HepG2 (cell line): Measurements from ENCODE around the gene ACOT8. TPM values are rescaled to one million over a fixed set of nuclear protein-coding genes. Genes with fewer than 3 reads are reported as not detected.

Source experiments
- ARNTL ChIP-seq: sonication (generic); formaldehyde crosslinking; IDR thresholded peaks from 2 replicates; pipeline ENCODE4 v1.4.0; 2020; ENCODE audit warnings: mild to moderate bottlenecking, missing genetic modification reagents
- FIP1L1 ChIP-seq: fragments of 200-400 bp; formaldehyde crosslinking; IDR thresholded peaks from 2 replicates; pipeline ENCODE4 v1.6.1; 2018; ENCODE audit warnings: low read depth, mild to moderate bottlenecking, low read length, moderate library complexity, borderline replicate concordance; ENCODE audit not compliant: insufficient read depth
- JDP2 ChIP-seq: sonication (generic); formaldehyde crosslinking; IDR thresholded peaks from 2 replicates; pipeline ENCODE4 v1.8.1; 2022; ENCODE audit warnings: missing genetic modification reagents, borderline replicate concordance
- KAT7 ChIP-seq: IDR thresholded peaks from 2 replicates; pipeline ENCODE4 v1.6.1; 2018; ENCODE audit warnings: borderline replicate concordance, missing compliant biosample characterization
- KDM5A ChIP-seq: fragments of 200-600 bp; sonication (generic); IDR thresholded peaks from 2 replicates; pipeline ENCODE4 v1.7.0; 2018; ENCODE audit warnings: antibody characterized with exemption, mild to moderate bottlenecking, low read length, borderline replicate concordance
- MIXL1 ChIP-seq: IDR thresholded peaks from 2 replicates; pipeline ENCODE4 v1.6.1; 2016
- NFIB ChIP-seq: sonication (generic); formaldehyde crosslinking; IDR thresholded peaks from 2 replicates; pipeline ENCODE4 v1.9.0; 2021; ENCODE audit warnings: missing genetic modification reagents, mild to moderate bottlenecking, borderline replicate concordance
- ONECUT2 ChIP-seq: sonication (generic); formaldehyde crosslinking; IDR thresholded peaks from 2 replicates; pipeline ENCODE4 v1.4.0; 2020; ENCODE audit warnings: missing genetic modification reagents
- PAWR ChIP-seq: sonication (generic); formaldehyde crosslinking; IDR thresholded peaks from 2 replicates; pipeline ENCODE4 v1.4.0; 2020; ENCODE audit warnings: missing genetic modification reagents, mild to moderate bottlenecking, borderline replicate concordance
- ZBTB7A ChIP-seq: sonication (generic); formaldehyde crosslinking; IDR thresholded peaks from 2 replicates; pipeline ENCODE4 v1.8.0; 2022; ENCODE audit warnings: mild to moderate bottlenecking, missing genetic modification reagents
- ZMYM3 ChIP-seq: sonication (generic); formaldehyde crosslinking; IDR thresholded peaks from 2 replicates; pipeline ENCODE4 v1.5.1; 2020; ENCODE audit warnings: mild to moderate bottlenecking, missing genetic modification reagents
- ZNF121 ChIP-seq: sonication (generic); formaldehyde crosslinking; IDR thresholded peaks from 2 replicates; pipeline ENCODE4 v1.5.0; 2020; ENCODE audit warnings: mild to moderate bottlenecking, missing genetic modification reagents
- ZNF180 ChIP-seq: sonication (generic); formaldehyde crosslinking; IDR thresholded peaks from 2 replicates; pipeline ENCODE4 v1.4.0; 2020; ENCODE audit warnings: low read depth, missing genetic modification reagents, borderline replicate concordance
- ZNF205 ChIP-seq: IDR thresholded peaks from 2 replicates; pipeline ENCODE4 v1.6.1; 2018; ENCODE audit warnings: missing biosample characterization, missing genetic modification reagents
- ZNF251 ChIP-seq: sonication (generic); formaldehyde crosslinking; IDR thresholded peaks from 2 replicates; pipeline ENCODE4 v1.9.0; 2021; ENCODE audit warnings: mild to moderate bottlenecking, missing genetic modification reagents
- ZNF337 ChIP-seq: sonication (generic); formaldehyde crosslinking; IDR thresholded peaks from 2 replicates; pipeline ENCODE4 v1.5.1; 2020; ENCODE audit warnings: missing genetic modification reagents, low read depth, mild to moderate bottlenecking, borderline replicate concordance
- ZNF446 ChIP-seq: sonication (generic); formaldehyde crosslinking; IDR thresholded peaks from 2 replicates; pipeline ENCODE4 v1.5.0; 2020; ENCODE audit warnings: mild to moderate bottlenecking, missing genetic modification reagents
- ZNF510 ChIP-seq: sonication (generic); formaldehyde crosslinking; IDR thresholded peaks from 2 replicates; pipeline ENCODE4 v1.4.0; 2020; ENCODE audit warnings: low read depth, mild to moderate bottlenecking, missing genetic modification reagents
- ZNF543 ChIP-seq: sonication (generic); formaldehyde crosslinking; IDR thresholded peaks from 2 replicates; pipeline ENCODE4 v1.4.0; 2020; ENCODE audit warnings: mild to moderate bottlenecking, missing genetic modification reagents
- ZNF607 ChIP-seq: sonication (generic); formaldehyde crosslinking; IDR thresholded peaks from 2 replicates; pipeline ENCODE4 v1.5.1; 2020; ENCODE audit warnings: missing genetic modification reagents, mild to moderate bottlenecking, borderline replicate concordance
- ZNF7 ChIP-seq: IDR thresholded peaks from 2 replicates; pipeline ENCODE4 v1.6.1; 2016; ENCODE audit warnings: missing biosample characterization, missing genetic modification reagents
- polyA plus RNA-seq, 8 experiments: library from polyadenylated mRNA; depleted of rRNA in 3 of 8; stranded (reverse) in 7 of 8; unstranded in 1 of 8; fragments of >200 nt; fragmentation: Illumina TruSeq in 4 of 8; extraction: Trizol in 4 of 8; gene quantifications; 2 replicates each; pipeline versions ENCODE4 v1.2.1 to v1.2.3, GENCODE V29; 2011 to 2016; ENCODE audit warnings: low read depth in 4 of 8, missing spikeins in 1 of 8, mixed read lengths in 1 of 8; ENCODE audit not compliant: insufficient read depth in 1 of 8
- total RNA-seq, 5 experiments: library from RNA; depleted of rRNA; stranded (reverse); fragments of >200 nt; fragmentation: Illumina TruSeq; extraction: Trizol; gene quantifications; 2 replicates each; pipeline ENCODE4 v1.2.3, GENCODE V29; 2016; ENCODE audit warnings: low read depth in 1 of 5
- TF ChIP-seq, protein P1 (sequence below): sonication (generic); formaldehyde crosslinking; IDR thresholded peaks from 2 replicates; pipeline ENCODE4 v1.8.0; 2022; ENCODE audit warnings: missing genetic modification reagents, low read depth, mild to moderate bottlenecking, borderline replicate concordance
- TF ChIP-seq, protein P2 (sequence below), 2 experiments: sonication (generic) in 1 of 2; formaldehyde crosslinking in 1 of 2; IDR thresholded peaks; 2 replicates each; pipeline versions ENCODE4 v1.4.0 to v1.6.1; 2018 to 2020; ENCODE audit warnings: missing genetic modification reagents in 2 of 2, borderline replicate concordance in 1 of 2, low read depth in 1 of 2, mild to moderate bottlenecking in 1 of 2, missing biosample characterization in 1 of 2
- TF ChIP-seq, protein P3 (sequence below): sonication (generic); formaldehyde crosslinking; IDR thresholded peaks from 2 replicates; pipeline ENCODE4 v1.8.1; 2023; ENCODE audit warnings: missing genetic modification reagents, inconsistent platforms, borderline replicate concordance
- TF ChIP-seq, protein P4 (sequence below): sonication (generic); formaldehyde crosslinking; conservative IDR thresholded peaks from 2 replicates; pipeline ENCODE4 v1.8.0; 2022; ENCODE audit warnings: low read depth, missing genetic modification reagents

The ACOT8 gene
- total and polyA plus RNA-seq, 2 of the 13 experiments (the other 11 are each of a cell fraction or from before 2014, with no cell fraction given), result 31.4 to 45.5 TPM

DNA sequence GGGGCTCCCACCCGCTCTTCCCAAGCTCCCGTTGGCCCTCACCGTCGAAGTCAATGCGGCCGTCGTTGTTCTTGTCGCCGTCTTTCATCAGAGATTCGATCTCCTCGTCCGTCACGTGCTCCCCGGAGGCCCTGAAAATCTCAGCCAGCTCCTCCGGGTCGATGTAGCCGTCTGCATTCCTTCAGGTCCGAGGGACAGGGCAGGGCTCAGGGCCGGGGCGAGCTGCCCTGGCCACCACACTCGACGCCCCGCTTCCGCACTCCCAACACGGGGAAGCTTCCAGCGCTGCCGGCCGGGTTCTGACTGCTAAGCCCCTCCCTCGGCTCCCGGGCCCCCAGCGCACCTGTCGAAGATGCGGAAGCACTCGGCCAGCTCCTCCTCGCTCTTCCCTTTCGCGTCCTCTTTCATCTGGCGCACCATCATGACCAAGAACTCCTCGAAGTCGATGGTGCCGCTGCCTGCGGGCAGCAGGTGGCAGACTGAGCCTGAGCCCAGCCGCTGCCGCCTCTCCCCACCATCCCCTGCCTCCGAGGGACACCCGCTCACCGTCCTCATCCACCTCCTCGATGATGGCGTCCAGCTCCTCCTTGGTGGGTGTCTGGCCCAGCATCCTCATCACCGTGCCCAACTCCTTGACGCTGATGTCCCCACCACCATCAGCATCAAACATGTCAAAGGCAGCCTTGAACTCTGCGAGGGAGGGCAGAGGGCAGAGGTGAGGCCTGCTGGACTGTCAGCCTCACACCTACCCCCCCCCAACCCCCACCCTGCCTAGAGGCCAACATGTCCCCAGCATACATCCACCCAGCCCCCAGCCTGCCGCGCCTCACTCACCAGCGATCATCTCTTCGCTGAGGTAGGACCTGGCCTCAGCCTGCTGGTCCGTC is 33.0 kb downstream of the ACOT8 start (continued):
- TF ChIP-seq, protein P1, sequence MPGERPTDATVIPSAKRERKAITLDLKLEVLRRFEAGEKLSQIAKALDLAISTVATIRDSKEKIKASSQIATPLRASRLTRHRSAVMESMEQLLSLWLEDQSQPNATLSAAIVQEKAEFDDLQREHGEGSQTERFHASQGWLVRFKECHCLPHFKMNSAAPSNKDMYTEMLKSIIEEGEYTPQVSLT (CRISPR knock-in tag), result no peak; the same call in 1 of the 2 replicates
- TF ChIP-seq ONECUT2 (CRISPR knock-in tag) (no peak), ZNF7 (CRISPR knock-in tag) (no peak), ZNF251 (no peak), ZNF607 (CRISPR knock-in tag) (no peak), ZNF510 (CRISPR knock-in tag) (no peak), NFIB (CRISPR knock-in tag) (0 out of 2 replicates have a peak, but pooled peaks have one; percentile 44), JDP2 (CRISPR knock-in tag) (no peak), ZNF205 (no peak), ZNF121 (CRISPR knock-in tag) (no peak), MIXL1 (CRISPR knock-in tag) (0 out of 2 replicates have a peak, but pooled peaks have one; percentile 40), ZNF337 (CRISPR knock-in tag) (no peak), ZBTB7A (peak; percentile 28; the same call in 1 of the 2 replicates), ZNF446 (no peak), ZNF180 (CRISPR knock-in tag) (no peak), ARNTL (CRISPR knock-in tag) (no peak), KDM5A (no peak), FIP1L1 (no peak), KAT7 (no peak), ZMYM3 (CRISPR knock-in tag) (peak; percentile 36; the same call in 1 of the 2 replicates), ZNF543 (CRISPR knock-in tag) (no peak), PAWR (CRISPR knock-in tag) (no peak)
- TF ChIP-seq, protein P2, sequence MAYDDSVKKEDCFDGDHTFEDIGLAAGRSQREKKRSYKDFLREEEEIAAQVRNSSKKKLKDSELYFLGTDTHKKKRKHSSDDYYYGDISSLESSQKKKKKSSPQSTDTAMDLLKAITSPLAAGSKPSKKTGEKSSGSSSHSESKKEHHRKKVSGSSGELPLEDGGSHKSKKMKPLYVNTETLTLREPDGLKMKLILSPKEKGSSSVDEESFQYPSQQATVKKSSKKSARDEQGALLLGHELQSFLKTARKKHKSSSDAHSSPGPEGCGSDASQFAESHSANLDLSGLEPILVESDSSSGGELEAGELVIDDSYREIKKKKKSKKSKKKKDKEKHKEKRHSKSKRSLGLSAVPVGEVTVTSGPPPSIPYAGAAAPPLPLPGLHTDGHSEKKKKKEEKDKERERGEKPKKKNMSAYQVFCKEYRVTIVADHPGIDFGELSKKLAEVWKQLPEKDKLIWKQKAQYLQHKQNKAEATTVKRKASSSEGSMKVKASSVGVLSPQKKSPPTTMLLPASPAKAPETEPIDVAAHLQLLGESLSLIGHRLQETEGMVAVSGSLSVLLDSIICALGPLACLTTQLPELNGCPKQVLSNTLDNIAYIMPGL (CRISPR knock-in tag; IDR thresholded peaks at IDR 0.05; ENCODE audit: borderline replicate concordance in 1 of 2, low read depth in 1 of 2), result peak in 1 of 2 experiments; percentile 90; a peak in 2 of 4 replicates
- TF ChIP-seq, protein P3, sequence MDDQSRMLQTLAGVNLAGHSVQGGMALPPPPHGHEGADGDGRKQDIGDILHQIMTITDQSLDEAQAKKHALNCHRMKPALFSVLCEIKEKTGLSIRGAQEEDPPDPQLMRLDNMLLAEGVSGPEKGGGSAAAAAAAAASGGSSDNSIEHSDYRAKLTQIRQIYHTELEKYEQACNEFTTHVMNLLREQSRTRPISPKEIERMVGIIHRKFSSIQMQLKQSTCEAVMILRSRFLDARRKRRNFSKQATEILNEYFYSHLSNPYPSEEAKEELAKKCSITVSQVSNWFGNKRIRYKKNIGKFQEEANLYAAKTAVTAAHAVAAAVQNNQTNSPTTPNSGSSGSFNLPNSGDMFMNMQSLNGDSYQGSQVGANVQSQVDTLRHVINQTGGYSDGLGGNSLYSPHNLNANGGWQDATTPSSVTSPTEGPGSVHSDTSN (CRISPR knock-in tag), result no peak
- TF ChIP-seq, protein P4, sequence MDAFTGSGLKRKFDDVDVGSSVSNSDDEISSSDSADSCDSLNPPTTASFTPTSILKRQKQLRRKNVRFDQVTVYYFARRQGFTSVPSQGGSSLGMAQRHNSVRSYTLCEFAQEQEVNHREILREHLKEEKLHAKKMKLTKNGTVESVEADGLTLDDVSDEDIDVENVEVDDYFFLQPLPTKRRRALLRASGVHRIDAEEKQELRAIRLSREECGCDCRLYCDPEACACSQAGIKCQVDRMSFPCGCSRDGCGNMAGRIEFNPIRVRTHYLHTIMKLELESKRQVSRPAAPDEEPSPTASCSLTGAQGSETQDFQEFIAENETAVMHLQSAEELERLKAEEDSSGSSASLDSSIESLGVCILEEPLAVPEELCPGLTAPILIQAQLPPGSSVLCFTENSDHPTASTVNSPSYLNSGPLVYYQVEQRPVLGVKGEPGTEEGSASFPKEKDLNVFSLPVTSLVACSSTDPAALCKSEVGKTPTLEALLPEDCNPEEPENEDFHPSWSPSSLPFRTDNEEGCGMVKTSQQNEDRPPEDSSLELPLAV (CRISPR knock-in tag), result no peak
